GM18520 (cell line): ENCODE measurements around the gene MPHOSPH10.
"Not testable (repeated sequence)": the region's sequence is repeated elsewhere in the genome, so short reads cannot be mapped to it uniquely, and the experiment has no call there.

Experiments used
- ATAC-seq: cut with Tn5 transposase; IDR thresholded peaks from one replicate; pipeline ENCODE4 v1.9.1; 2021; ENCODE audit not compliant: unreplicated experiment

Gene MPHOSPH10

GRCh38 chr2:71166812-71167211 lies 36.4 kb downstream of the MPHOSPH10 start:
- ATAC-seq: no peak

GRCh38 chr2:71173096-71173495 lies 42.7 kb downstream of the MPHOSPH10 start:
- ATAC-seq: no peak

- ATAC-seq: no peak
Observed at GRCh38 chr2:71174207-71174606, 43.8 kb downstream of the MPHOSPH10 start.

GRCh38 chr2:71178836-71179235 lies 48.4 kb downstream of the MPHOSPH10 start:
- ATAC-seq: not testable (repeated sequence)

- ATAC-seq: no peak
Observed at GRCh38 chr2:71181316-71181715, 50.9 kb downstream of the MPHOSPH10 start.

GRCh38 chr2:71183306-71184115 lies 53.1 kb downstream of the MPHOSPH10 start:
- not testable (repeated sequence) for ATAC-seq

GRCh38 chr2:71186973-71187372 lies 56.5 kb downstream of the MPHOSPH10 start:
- no peak for ATAC-seq

GRCh38 chr2:71187589-71187988 lies 57.2 kb downstream of the MPHOSPH10 start:
- ATAC-seq: no peak

- ATAC-seq: no peak
Observed at GRCh38 chr2:71190656-71191569, 60.5 kb downstream of the MPHOSPH10 start.

- ATAC-seq: no peak
Observed at GRCh38 chr2:71191570-71191943, 61.1 kb downstream of the MPHOSPH10 start.
